Endodermal cell (in vitro differentiated cells): Measurements from ENCODE around the gene FBLN2. TPM values are rescaled to one million over a fixed set of nuclear protein-coding genes. Genes with fewer than 3 reads are reported as not detected.

Source experiments
- DNase-seq: peaks from one replicate; pipeline ENCODE4 v3.0.0-alpha.2; 2017
- H3K27ac ChIP-seq: 2 replicates; pipeline ENCODE4 v1.5.1; 2013; ENCODE audit warnings: mild to moderate bottlenecking, low read depth, low read length, moderate library complexity
- H3K27me3 ChIP-seq: 2 replicates; pipeline ENCODE4 v1.6.1; 2013; ENCODE audit warnings: mild to moderate bottlenecking, low read length, moderate library complexity; ENCODE audit not compliant: insufficient read depth, control insufficient read depth, poor library complexity, severe bottlenecking
- H3K36me3 ChIP-seq: 2 replicates; pipeline ENCODE4 v1.7.0; 2013; ENCODE audit warnings: mild to moderate bottlenecking, low read length, moderate library complexity; ENCODE audit not compliant: control insufficient read depth, insufficient read depth
- H3K4me1 ChIP-seq: one replicate; pipeline ENCODE4 v1.7.0; 2013; ENCODE audit warnings: low read length; ENCODE audit not compliant: control insufficient read depth, insufficient read depth
- H3K4me3 ChIP-seq: 2 replicates; pipeline ENCODE4 v1.5.1; 2013; ENCODE audit warnings: mild to moderate bottlenecking, low read length, moderate library complexity
- H3K9ac ChIP-seq: 2 replicates; pipeline ENCODE4 v1.6.1; 2013; ENCODE audit warnings: mild to moderate bottlenecking, low read length, moderate library complexity; ENCODE audit not compliant: poor library complexity, severe bottlenecking; ENCODE audit errors: extremely low read depth
- H3K9me3 ChIP-seq: 2 replicates; pipeline ENCODE4 v1.6.1; 2013; ENCODE audit warnings: mild to moderate bottlenecking, low read length, moderate library complexity; ENCODE audit not compliant: control insufficient read depth
- H3K27ac Mint-ChIP-seq: 2 replicates; pipeline ENCODE4 v1.8.0; 2020; ENCODE audit warnings: mixed read lengths
- H3K27me3 Mint-ChIP-seq: 2 replicates; pipeline ENCODE4 v1.8.0; 2021; ENCODE audit warnings: mild to moderate bottlenecking, mixed read lengths; ENCODE audit not compliant: insufficient read depth
- H3K36me3 Mint-ChIP-seq: 2 replicates; pipeline ENCODE4 v1.8.0; 2020; ENCODE audit warnings: low read depth, mixed read lengths
- H3K4me1 Mint-ChIP-seq: 2 replicates; pipeline ENCODE4 v1.8.0; 2020; ENCODE audit warnings: mixed read lengths
- H3K4me3 Mint-ChIP-seq: 2 replicates; pipeline ENCODE4 v1.8.0; 2020; ENCODE audit warnings: mild to moderate bottlenecking, moderate library complexity, mixed read lengths
- H3K9me3 Mint-ChIP-seq: 2 replicates; pipeline ENCODE4 v1.8.0; 2020; ENCODE audit warnings: mild to moderate bottlenecking, mixed read lengths
- CTCF ChIP-seq: fragments of 200-600 bp; sonication (generic); conservative IDR thresholded peaks from 2 replicates; pipeline ENCODE4 v1.5.0; 2021; ENCODE audit warnings: antibody characterized with exemption, mild to moderate bottlenecking
- WGBS, 2 experiments: methylation state at CpG; one replicate each; pipeline versions ENCODE4 v1.1.5 to v1.1.7; 2013; ENCODE audit warnings: missing lambda C conversion rate in 2 of 2, mixed read lengths in 1 of 2; ENCODE audit not compliant: insufficient coverage in 1 of 2, insufficient read length in 1 of 2; 5-methylcytosine and 5-hydroxymethylcytosine counted together
- total RNA-seq, 2 donors: library from RNA; stranded (reverse); fragmentation: NEBNext Ultra II Directional in 1 of 2; extraction: Animal tissue kit (Norgen Biotek cat#: 25700) in 1 of 2; gene quantifications; 2 replicates in 1 of 2; 3 replicates in 1 of 2; pipeline ENCODE4 v1.2.1, GENCODE V29; 2021

Gene FBLN2
- total RNA-seq, 2 donors from 2014 or later: 86.1 to 136 TPM

- H3K36me3 ChIP-seq: no peaks in the 10 kb centered on the region
- Mint-ChIP-seq H3K27ac (peak overlapping the region; percentile 41), H3K36me3 (no peaks in the 10 kb centered on the region), H3K4me1 (peaks cover 47% of the 10 kb centered on the region), H3K9me3 (no peaks in the 10 kb centered on the region), H3K27me3 (peaks cover 18% of the 10 kb centered on the region), H3K4me3 (peak overlapping the region; percentile 49)
- no peak overlapping the region for H3K9ac ChIP-seq
- H3K4me1 ChIP-seq: peaks cover 9% of the 10 kb centered on the region
- no peaks in the 10 kb centered on the region for H3K27me3 ChIP-seq
- H3K9me3 ChIP-seq: no peaks in the 10 kb centered on the region
- H3K4me3 ChIP-seq: no peak overlapping the region
- DNase-seq: peak; percentile 87
- WGBS, 2 experiments: 79 to 85% methylated on average over 6 to 10 of the region's 10 CpGs
- H3K27ac ChIP-seq: no peak overlapping the region
- TF ChIP-seq CTCF: no peak
Measured at GRCh38 chr3:13547591-13548371, 1.1 kb upstream of the FBLN2 start.

- no peak for TF ChIP-seq CTCF
- H3K4me1 ChIP-seq: peaks cover 9% of the 10 kb centered on the region
- H3K36me3 Mint-ChIP-seq: no peaks in the 10 kb centered on the region
- no peak for DNase-seq
- no peak overlapping the region for H3K27ac ChIP-seq
- H3K9me3 ChIP-seq: no peaks in the 10 kb centered on the region
- no peak overlapping the region for H3K27ac Mint-ChIP-seq
- H3K36me3 ChIP-seq: no peaks in the 10 kb centered on the region
- H3K27me3 ChIP-seq: no peaks in the 10 kb centered on the region
- H3K4me3 ChIP-seq: no peak overlapping the region
- no peaks in the 10 kb centered on the region for H3K9me3 Mint-ChIP-seq
- H3K4me1 Mint-ChIP-seq: peaks cover 45% of the 10 kb centered on the region
- H3K4me3 Mint-ChIP-seq: peak overlapping the region; percentile 60
- peaks cover 15% of the 10 kb centered on the region for H3K27me3 Mint-ChIP-seq
- no peak overlapping the region for H3K9ac ChIP-seq
- 84 to 88% methylated on average over 7 to 18 of the region's 18 CpGs for WGBS, 2 experiments
Measured at GRCh38 chr3:13549623-13550422, 898 bp downstream of the FBLN2 start.

DNA sequence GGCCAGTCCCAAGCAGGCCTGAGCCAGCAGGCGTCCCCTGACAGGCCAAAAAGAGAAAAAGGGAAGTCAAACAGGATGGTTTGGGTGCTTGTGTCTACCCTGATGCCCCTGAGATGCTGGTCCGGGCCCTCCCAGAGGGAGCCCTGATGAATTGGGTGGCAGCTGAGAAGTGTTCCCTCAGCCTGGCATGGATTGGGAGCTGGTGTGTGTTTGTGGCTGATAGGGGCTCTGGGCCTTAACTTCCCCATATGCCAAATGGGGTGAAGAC lies 1.4 kb downstream of the FBLN2 start:
- no peaks in the 10 kb centered on the region for H3K36me3 Mint-ChIP-seq
- no peak overlapping the region for H3K27ac ChIP-seq
- peaks cover 15% of the 10 kb centered on the region for H3K27me3 Mint-ChIP-seq
- no peaks in the 10 kb centered on the region for H3K9me3 Mint-ChIP-seq
- no peak overlapping the region for H3K4me3 ChIP-seq
- H3K4me3 Mint-ChIP-seq: peak overlapping the region; percentile 60
- no peaks in the 10 kb centered on the region for H3K36me3 ChIP-seq
- H3K4me1 ChIP-seq: peaks cover 9% of the 10 kb centered on the region
- no peaks in the 10 kb centered on the region for H3K27me3 ChIP-seq
- DNase-seq: no peak
- 90% methylated on average over 2 of the region's 2 CpGs; no CpG with 5 or more reads in 1 of the 2 experiments for WGBS, 2 experiments
- H3K4me1 Mint-ChIP-seq: peaks cover 41% of the 10 kb centered on the region
- no peak overlapping the region for H3K9ac ChIP-seq
- TF ChIP-seq CTCF: no peak
- H3K9me3 ChIP-seq: no peaks in the 10 kb centered on the region
- no peak overlapping the region for H3K27ac Mint-ChIP-seq
